ENCODE results near the gene LRRC56.

DNA sequence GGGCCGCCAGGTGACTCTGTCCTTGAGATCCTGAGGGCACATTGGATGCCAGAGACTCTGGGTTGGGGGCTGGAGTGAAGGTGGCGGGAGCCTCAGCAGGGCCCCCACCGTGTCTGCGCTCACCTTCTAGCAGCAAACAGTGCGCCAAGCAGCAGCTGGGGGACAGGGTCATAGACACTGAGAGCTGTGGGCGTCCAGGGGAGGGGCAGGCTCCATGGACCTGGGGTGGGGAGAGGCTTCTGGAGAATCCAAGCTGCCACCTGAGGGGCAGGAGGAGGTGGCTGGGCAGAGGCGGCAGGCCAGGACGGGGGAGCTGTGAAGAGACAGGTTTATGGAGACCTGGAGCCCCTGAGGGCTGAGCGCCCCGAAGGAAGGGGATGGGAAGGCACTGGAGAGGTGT is 47.0 kb downstream of the LRRC56 start:
- TF ChIP-seq, protein P1, sequence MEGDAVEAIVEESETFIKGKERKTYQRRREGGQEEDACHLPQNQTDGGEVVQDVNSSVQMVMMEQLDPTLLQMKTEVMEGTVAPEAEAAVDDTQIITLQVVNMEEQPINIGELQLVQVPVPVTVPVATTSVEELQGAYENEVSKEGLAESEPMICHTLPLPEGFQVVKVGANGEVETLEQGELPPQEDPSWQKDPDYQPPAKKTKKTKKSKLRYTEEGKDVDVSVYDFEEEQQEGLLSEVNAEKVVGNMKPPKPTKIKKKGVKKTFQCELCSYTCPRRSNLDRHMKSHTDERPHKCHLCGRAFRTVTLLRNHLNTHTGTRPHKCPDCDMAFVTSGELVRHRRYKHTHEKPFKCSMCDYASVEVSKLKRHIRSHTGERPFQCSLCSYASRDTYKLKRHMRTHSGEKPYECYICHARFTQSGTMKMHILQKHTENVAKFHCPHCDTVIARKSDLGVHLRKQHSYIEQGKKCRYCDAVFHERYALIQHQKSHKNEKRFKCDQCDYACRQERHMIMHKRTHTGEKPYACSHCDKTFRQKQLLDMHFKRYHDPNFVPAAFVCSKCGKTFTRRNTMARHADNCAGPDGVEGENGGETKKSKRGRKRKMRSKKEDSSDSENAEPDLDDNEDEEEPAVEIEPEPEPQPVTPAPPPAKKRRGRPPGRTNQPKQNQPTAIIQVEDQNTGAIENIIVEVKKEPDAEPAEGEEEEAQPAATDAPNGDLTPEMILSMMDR (IDR thresholded peaks at IDR 0.05), result no peak
- TF ChIP-seq POLR2AphosphoS5 (IDR thresholded peaks at IDR 0.05) (no peak), EP300 (IDR thresholded peaks at IDR 0.05; ENCODE audit: low read depth) (no peak), POLR2A (IDR thresholded peaks at IDR 0.05) (no peak)

All from transverse colon (tissue), 4 donors.